ENCODE data around the gene HBG2.

- TF ChIP-seq SMC3 (conservative IDR thresholded peaks at IDR 0.05; ENCODE audit: poor library complexity) (no peak), REST (IDR thresholded peaks at IDR 0.05; ENCODE audit: borderline replicate concordance) (no peak), POLR2AphosphoS5 (IDR thresholded peaks at IDR 0.05) (no peak), EP300 (conservative IDR thresholded peaks at IDR 0.05; ENCODE audit: poor library complexity, severe bottlenecking) (no peak), RAD21 (conservative IDR thresholded peaks at IDR 0.05) (no peak)
- TF ChIP-seq, protein P1, sequence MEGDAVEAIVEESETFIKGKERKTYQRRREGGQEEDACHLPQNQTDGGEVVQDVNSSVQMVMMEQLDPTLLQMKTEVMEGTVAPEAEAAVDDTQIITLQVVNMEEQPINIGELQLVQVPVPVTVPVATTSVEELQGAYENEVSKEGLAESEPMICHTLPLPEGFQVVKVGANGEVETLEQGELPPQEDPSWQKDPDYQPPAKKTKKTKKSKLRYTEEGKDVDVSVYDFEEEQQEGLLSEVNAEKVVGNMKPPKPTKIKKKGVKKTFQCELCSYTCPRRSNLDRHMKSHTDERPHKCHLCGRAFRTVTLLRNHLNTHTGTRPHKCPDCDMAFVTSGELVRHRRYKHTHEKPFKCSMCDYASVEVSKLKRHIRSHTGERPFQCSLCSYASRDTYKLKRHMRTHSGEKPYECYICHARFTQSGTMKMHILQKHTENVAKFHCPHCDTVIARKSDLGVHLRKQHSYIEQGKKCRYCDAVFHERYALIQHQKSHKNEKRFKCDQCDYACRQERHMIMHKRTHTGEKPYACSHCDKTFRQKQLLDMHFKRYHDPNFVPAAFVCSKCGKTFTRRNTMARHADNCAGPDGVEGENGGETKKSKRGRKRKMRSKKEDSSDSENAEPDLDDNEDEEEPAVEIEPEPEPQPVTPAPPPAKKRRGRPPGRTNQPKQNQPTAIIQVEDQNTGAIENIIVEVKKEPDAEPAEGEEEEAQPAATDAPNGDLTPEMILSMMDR (IDR thresholded peaks at IDR 0.05; ENCODE audit: poor library complexity, severe bottlenecking) = no peak
Observed at GRCh38 chr11:5275369-5276110, 21.0 kb upstream of the HBG2 start.
